A375 (cell line): ENCODE results near the gene VWA3B. TPM values are rescaled to one million over a fixed set of nuclear protein-coding genes. Genes with fewer than 3 reads are reported as not detected.

Experiments
- total RNA-seq: library from RNA; depleted of rRNA; stranded (reverse); fragments of >200 nt; shearing (Covaris generic); gene quantifications from 2 replicates; pipeline ENCODE4 v1.2.3, GENCODE V29; 2014; rRNA removed

The VWA3B gene, protein sequence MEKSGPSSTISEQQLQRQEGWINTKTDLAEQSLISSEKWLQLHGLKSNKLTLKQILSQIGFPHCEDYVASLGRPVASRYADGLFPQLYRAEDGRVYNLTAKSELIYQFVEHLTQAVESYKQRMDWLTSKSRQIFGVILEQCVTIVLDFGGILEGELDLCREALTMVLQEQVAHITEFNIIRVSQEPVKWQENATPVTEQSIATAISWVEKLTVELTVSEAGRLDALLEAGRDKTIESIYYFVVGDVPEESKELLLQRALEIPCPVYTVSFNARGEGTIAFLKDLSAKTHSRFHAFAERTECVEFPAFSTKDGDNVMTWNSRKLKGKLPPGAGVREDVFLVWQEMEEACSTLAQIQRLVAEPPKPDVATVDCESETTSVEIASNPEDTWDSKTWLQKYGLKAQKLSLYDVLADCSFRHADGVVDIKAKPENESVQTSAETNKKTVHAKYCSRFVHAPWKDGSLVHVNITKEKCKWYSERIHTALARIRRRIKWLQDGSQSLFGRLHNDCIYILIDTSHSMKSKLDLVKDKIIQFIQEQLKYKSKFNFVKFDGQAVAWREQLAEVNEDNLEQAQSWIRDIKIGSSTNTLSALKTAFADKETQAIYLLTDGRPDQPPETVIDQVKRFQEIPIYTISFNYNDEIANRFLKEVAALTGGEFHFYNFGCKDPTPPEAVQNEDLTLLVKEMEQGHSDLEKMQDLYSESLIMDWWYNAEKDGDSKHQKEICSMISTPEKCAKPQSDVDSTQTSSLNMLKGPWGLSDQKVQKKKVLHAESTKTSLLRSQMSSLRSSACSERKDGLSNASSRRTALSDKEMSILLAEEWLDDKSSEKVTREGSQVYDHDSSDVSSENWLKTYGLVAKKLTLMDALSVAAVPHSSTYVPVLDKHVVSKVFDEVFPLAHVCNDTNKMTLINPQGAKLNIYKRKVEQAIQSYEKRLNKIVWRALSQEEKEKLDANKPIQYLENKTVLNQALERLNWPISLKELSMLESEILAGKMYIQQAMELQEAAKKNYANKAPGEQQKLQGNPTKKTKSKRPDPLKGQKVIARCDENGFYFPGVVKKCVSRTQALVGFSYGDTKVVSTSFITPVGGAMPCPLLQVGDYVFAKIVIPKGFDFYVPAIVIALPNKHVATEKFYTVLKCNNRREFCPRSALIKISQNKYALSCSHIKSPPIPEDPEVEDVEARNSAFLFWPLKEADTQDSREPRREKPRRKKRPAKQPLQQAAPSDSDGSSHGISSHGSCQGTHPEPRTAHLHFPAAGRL (N-terminal part only)
- total RNA-seq = not detected in 2 replicates

DNA sequence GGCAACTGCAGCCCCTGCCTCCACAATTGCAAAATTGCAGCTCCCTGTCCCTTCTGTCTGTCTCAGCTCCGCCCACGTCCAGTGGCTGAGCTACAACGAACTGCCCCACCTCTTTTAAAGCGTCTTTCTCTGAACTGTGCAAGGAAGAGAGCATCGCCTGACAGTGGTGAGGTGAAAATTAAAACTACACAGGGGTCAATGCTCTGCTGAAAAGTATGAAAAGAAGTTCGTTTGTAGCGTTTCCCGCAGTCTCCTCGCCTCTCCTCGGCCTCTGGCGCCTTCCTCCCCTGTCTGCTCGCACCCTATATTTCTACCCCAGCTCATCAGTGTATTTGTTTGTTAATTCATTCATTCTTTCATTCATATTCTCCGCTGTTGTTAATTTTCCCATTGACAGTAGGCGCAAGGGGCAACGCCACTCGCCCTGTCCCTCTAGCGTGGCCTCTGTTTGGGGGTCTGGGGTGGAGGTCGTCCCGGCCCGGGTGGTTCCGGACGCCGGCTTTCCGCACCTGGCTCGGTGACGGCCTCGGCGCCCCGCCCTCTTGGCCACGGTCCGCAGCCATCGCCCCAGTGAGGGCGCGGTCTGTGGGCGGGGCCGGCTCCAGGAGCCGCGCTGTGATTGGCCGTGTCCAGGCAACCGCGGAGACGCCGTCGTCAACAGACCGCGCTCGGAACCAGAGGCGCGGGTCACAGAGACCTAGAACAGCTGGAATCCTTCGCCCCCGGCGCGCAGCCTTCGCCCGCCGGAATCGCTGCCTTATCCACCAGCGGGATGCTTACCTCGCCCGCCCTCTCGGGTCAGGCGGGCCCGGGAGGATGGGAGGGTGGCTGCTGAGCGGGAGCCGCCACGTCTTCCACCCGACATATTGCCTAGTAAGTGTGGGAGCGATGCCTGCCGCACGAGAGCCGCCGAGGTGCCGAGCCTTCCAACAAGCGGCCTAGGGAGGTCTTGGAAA, at the start of gene VWA3B:
VWA3B (plus strand) TSS at position 677 of the 956 bp plus-strand sequence. CDS start 5,926 bp downstream, outside the sequence.

DNA sequence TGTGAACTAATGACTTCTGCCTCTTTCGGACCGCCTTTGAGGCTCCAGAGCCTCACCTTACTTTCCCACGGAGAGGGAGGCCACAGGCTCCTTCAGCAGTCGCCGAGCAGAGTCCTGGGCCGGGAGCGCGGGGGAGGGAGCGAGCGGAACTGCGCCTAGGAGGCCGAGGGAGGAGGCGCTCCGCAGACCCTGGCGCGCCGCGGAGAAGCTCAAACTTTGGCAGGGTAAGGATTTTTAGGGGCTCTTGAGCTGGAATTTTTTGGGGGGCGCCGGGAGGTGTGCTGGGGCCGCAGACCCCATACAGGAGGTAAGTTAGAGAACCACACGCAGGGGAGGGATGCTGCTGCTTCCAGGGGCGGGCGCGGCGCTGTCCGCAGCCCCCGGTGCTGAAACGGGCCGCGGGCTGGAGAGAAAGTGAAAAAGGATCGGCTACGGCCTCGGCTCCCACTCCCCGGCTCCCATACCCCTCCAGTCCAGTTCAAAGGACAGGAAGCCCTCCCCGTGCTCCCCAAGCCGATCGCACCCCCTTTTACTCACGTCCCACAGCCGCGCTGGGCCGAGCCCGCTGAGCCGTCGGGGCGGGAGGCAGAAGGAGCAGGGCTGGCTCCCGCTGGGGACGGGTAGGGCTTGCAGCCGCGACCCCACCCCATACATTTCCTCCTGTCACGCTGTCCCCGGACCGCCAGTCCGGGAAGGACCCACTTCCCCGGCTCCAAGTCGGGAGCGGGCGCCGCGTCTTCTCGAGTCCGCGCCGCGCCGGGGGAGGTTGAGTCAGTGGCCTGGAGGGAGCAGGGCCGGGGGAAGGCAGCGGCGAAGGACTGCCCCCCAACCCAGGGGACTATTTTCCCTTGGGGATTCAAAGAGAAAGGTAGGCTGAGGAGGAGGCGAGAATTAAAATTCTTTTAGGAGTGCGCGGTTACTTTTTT, 259.6 kb downstream of the VWA3B start, which contains the start of gene CNGA3:
CNGA3 (plus strand) TSS at position 146 of the 926 bp plus-strand sequence. CDS start 23,520 bp downstream, outside the sequence.

Other genes starting within 250 kb of the VWA3B start
- gene TMEM131, start 91.2 kb upstream of the VWA3B start, total RNA-seq = 7.7 and 9.0 TPM in 2 replicates